Cardiac septum (tissue), 1 donor: Measurements from ENCODE around the gene SPATA6L. TPM values are rescaled to one million over a fixed set of nuclear protein-coding genes. Genes with fewer than 3 reads are reported as not detected.
"Not testable (repeated sequence)": the region's sequence is repeated elsewhere in the genome, so short reads cannot be mapped to it uniquely, and the experiment has no call there.

Experiments
- DNase-seq: peaks from one replicate; pipeline ENCODE4 v3.0.0-alpha.2; 2020; ENCODE audit warnings: low spot score
- intact Hi-C: fragments of 100-400 bp; cut with DNase I; formaldehyde crosslinking; loops from one replicate; pipeline ENCODE4 v1.14.0; 2022
- total RNA-seq: library from RNA; stranded (reverse); fragmentation: NEBNext Ultra II Directional; extraction: Animal tissue kit (Norgen Biotek cat#: 25700); gene quantifications from one replicate; pipeline ENCODE4 v1.2.1, GENCODE V29; 2021
- donor health status: DM: no; HTN: no; CAD: no.

Gene SPATA6L
- total RNA-seq, 1 donor from 2014 or later, result 2.4 TPM

DNA sequence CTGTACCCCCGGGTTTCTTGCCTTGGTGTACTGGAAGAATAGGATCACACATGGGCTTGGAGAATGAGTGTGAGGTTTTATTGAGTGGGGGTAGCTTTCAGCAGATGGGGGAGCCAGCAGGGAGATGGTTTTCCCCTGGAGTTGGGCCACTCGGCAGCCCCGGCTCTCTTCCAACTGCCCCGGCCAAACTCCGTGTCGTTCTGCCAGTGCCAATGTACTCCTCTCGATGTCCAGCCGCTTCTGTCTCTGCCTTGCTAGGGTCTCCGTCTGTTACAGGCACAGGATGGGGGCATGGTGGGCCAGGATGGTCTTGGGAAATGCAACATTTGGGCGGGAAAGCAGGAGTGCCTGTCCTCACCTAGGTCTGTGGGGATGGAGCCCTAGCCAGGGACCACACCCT is 11.7 kb downstream of the SPATA6L start:
- DNase-seq, result no peak
- intact Hi-C loops, result no loop called here

DNA sequence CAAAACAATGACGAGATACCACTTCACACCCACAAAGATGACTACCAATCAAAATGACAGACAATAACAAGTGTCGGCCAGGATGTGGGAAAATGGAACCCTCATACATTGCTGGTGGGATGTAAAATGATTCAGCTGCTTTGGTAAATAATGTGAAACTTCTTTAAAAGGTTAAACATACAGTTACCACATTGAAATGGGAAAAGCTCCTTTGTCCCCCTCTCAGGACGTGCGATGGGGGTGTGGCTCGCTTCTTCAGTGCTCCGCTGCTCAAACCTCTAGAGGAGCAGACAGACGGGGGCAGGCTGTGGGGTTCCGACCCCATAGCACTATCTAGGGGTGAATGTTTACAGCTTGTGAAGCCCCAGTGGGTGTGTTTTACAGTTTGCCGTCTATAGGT is 12.2 kb downstream of the SPATA6L start:
- DNase-seq, result no peak
- intact Hi-C loops, result no loop called here

GRCh38 chr9:4642351-4642750 is 23.9 kb downstream of the SPATA6L start:
- intact Hi-C loops, result loop anchor here (5.0 kb wide), 1 partner anchor 260 kb away; no protein-coding TSS in a partner anchor
- DNase-seq, result no peak

DNA sequence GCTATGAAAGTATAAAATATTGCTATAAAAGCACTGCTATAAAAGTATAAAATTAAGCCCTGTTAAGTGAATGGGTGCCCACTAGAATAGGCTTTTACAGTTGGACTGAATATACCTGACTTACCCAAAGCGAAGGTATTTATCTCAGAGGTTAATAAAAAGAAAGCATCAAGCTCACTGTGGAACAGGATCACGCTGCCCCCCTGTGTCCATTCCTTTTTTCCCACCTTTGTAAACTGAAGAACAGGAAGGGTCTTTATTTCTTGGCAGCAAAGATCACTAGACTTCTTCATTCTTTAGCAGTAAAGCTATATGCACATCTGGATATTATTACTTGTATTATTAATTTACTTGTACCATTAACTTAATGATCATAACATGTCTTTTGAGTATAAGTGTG is 26.3 kb downstream of the SPATA6L start:
- intact Hi-C loops, result loop anchor here (5.0 kb wide), 1 partner anchor 258 kb away; no protein-coding TSS in a partner anchor
- no peak for DNase-seq

GRCh38 chr9:4639420-4639819 is 26.9 kb downstream of the SPATA6L start:
- intact Hi-C loops, result no loop called here
- DNase-seq, result no peak

DNA sequence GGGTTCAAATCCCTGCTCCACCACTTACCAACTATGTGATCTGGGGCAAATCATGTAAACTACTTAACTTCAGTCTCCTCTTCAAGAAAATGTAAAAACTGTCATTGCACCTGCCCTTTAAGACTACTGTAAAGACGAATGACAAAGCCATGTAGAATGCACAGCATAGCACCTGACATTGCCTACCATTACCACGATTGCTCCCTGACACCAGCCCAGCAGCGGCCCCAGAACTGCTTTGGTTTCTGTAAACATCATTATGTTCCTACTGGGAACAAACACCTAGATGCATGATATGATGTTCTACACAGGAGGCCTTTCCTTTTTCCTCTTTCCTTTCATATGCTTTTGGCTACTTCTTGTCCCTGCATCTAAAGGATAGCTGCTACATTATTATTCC is 27.3 kb downstream of the SPATA6L start:
- no peak for DNase-seq
- intact Hi-C loops, result no loop called here

GRCh38 chr9:4630836-4631235 is 35.4 kb downstream of the SPATA6L start:
- intact Hi-C loops, result no loop called here
- no peak for DNase-seq

DNA sequence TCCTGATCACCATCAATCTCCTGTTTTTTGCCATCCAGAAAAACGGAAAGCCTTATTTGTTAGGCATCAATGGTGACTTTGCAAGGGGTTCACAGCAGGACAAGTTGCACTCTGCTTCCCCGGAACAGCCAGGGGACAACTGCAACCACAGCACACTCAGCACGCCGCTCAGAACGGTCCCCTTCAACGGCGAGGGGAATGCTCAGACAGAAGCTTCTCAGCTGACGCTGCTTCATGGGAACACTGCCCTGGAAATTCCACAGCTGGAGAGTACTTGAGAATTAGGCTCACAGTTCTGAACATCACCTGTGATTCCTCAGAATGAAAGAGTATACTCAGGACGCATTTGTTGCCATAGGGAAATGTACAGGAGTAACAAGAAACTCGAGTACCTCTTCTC is 44.3 kb downstream of the SPATA6L start:
- intact Hi-C loops, result no loop called here
- DNase-seq, result no peak

DNA sequence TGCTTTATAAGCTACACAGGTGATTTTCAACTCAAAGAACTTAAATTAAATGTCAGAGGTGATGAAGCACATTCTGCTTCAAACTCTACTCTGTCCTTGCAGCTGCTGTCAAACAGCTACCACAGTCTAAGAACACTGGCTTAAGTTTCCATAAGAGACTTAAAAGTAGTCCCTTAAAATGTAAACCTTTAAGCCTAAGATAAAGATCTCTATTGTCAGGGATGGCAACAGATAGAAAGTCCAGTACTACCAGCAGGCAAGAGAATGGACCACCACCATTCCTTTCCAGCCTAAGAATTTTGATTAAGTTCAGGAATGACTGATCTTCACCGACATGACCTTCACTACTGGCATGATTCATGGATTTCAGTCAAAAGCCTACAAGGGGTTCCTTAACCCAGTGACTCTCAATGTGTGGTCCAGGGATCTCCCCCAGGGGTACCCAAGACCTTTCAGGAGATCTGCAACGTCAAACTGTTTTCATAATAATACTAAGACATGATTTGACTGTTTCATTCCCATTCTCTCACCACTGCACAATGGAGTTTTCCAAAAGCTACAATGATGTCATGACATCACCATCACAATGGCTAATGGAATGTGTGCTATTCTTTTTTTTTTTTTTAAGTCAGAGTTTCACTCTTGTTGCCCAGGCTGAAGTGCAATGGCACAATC is 45.3 kb downstream of the SPATA6L start:
- intact Hi-C loops, result no loop called here
- DNase-seq, result no peak

- intact Hi-C loops, result no loop called here
- no peak for DNase-seq
Observed at GRCh38 chr9:4620057-4620765, 46.1 kb downstream of the SPATA6L start.

- no peak for DNase-seq
- intact Hi-C loops, result no loop called here
Observed at GRCh38 chr9:4618700-4619099, 47.6 kb downstream of the SPATA6L start.

DNA sequence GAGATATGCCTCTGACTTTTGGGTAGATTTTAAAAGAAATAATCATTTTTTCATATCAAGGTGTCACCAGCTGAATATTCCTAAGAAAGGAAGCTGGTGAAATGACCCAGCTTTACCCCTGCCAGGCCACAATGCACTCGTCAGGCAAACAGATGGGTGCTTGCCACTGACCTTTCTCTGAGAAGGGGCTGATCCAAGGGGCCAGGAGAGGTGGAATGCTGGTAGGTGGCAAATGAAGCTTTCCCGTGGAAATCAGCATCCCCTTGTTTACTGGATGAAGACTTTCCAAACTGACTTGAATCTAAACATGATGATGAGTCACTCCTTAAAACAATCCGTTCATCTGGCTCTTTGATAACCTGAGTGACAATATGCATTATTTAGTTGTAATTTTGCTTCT is 48.5 kb downstream of the SPATA6L start:
- no peak for DNase-seq
- intact Hi-C loops, result no loop called here

GRCh38 chr9:4615778-4616177 is 50.5 kb downstream of the SPATA6L start:
- intact Hi-C loops, result no loop called here

GRCh38 chr9:4615251-4615650 is 51.0 kb downstream of the SPATA6L start:
- intact Hi-C loops, result no loop called here
- DNase-seq, result no peak

More at GRCh38 chr9:4615778-4616177, 50.5 kb downstream of the SPATA6L start:
- DNase-seq, result no peak

GRCh38 chr9:4614627-4615026 is 51.7 kb downstream of the SPATA6L start:
- intact Hi-C loops, result no loop called here
- DNase-seq, result no peak

GRCh38 chr9:4606033-4606432 is 60.2 kb downstream of the SPATA6L start:
- DNase-seq, intact Hi-C loops: not testable (repeated sequence)

DNA sequence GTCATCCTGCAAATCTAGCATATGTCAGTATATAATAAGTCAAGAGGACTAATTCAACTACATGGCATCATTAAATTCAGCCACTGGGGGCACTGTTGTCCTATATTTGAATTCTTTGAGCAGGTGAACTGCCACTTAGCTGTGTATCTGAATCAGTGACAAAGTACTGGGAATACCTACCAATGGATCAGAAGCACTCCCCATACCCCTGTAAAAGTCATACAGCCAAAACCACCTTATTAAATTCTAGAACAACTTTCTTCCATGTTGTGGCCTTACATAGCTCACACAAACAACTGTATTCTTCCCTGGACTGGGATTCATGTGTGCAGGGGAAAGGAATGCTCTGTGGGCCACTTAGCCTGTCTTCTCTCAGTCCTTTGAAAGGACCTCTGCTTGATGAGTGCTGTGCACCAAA is 61.6 kb downstream of the SPATA6L start:
- DNase-seq, result no peak
- intact Hi-C loops, result no loop called here

- intact Hi-C loops, result no loop called here
- DNase-seq, result no peak
Observed at GRCh38 chr9:4603830-4604229, 62.5 kb downstream of the SPATA6L start.

DNA sequence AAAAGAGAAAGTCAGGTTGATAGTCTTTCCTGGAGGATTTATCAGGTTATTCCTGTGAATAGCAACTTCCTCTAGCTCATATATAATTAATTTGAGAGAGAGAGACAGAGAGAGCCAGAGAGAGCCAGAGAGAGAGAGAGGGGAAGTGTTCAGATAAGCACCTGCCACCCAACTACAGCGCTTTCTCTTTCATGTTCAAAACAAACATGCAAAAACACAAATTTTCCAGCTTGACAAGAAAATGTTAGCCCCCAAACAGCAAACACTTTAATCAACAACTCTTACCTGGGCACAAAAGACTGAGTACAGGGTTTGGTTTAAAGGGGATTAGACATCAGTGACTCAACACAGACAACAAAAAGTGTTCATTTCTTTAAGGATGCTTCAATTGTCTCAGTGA is 65.9 kb downstream of the SPATA6L start:
- intact Hi-C loops, result no loop called here
- no peak for DNase-seq

DNA sequence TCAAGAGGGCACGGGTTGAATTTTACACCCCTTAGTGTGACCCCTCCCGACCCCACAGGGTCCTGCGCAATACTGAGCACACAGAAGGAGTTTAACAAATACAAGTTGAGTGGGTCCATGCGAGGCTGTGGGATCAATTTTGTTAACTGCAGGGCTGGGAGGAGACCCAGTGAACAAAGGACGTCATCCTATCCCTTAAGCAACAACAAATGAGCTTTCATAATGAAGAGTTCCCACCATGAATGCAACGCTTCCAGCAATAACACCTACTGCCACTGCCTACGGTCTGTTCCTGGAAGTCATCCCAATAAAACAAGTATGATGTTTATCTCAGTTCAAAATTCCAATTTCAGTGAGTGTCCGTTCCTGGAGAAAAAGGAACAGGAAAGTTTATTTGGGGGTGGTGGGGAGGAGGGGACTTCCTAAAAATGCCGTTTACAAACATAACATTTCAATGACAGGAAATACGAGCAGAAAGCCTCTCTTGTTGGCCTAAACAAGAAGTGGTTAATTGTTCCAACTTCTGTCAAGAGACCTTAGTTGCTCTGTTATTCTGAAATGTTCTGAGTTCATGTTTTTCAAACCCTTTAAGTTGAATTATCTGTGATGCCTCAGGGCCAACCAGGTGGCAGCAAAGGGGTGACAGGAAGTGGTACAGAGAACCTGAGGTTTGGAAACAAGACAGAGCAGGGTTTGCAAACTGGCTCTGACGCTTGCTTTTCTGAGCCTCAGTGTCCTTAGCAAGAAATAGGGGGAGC is 69.9 kb downstream of the SPATA6L start:
- no peak for DNase-seq
- intact Hi-C loops, result no loop called here

DNA sequence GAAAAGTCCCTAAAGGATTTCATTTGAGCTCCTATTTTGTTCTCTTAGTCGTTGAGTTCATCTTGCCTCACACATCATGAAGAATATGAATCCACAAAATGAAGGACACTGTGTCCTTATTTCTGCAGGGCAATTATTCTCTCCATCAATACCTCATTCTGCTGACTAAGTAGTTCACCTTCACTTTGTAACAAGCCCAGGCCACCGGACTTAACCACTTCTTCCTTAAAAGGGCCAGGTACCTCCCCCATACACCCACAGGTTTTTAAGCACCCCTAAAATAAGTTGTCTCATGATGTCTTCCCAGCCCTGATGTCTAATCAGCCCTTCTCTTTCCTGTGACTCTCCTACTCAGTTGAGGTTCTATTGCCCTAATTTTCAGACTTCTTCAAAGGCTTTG is 71.3 kb downstream of the SPATA6L start:
- no peak for DNase-seq
- intact Hi-C loops, result no loop called here
